Activated CD4-positive, alpha-beta T cell treated with anti-CD3 and anti-CD28 coated beads, Interleukin-2, amount 10 ng/mL, durations not matched to agents 24 days and 14 days (primary cell): ENCODE measurements around the gene ARMC12. TPM values are rescaled to one million over a fixed set of nuclear protein-coding genes. Genes with fewer than 3 reads are reported as not detected.

Experiments used
- DNase-seq: peaks from one replicate; pipeline ENCODE4 v3.0.0; 2022
- H3K27ac Mint-ChIP-seq: one replicate; pipeline ENCODE4 v1.8.0; 2022; ENCODE audit warnings: mild to moderate bottlenecking, mixed read lengths
- H3K27me3 Mint-ChIP-seq: one replicate; pipeline ENCODE4 v1.8.0; 2022; ENCODE audit warnings: mixed read lengths
- H3K36me3 Mint-ChIP-seq: one replicate; pipeline ENCODE4 v1.8.0; 2022; ENCODE audit warnings: low read depth, mild to moderate bottlenecking, mixed read lengths
- H3K4me1 Mint-ChIP-seq: one replicate; pipeline ENCODE4 v1.8.0; 2021; ENCODE audit warnings: mixed read lengths
- H3K4me3 Mint-ChIP-seq: one replicate; pipeline ENCODE4 v1.8.0; 2022; ENCODE audit warnings: mild to moderate bottlenecking, moderate library complexity, mixed read lengths
- H3K9me3 Mint-ChIP-seq: one replicate; pipeline ENCODE4 v1.8.0; 2021; ENCODE audit warnings: mixed read lengths
- intact Hi-C: fragments of 100-400 bp; cut with micrococcal nuclease; formaldehyde crosslinking; loops from one replicate; pipeline ENCODE4 v1.15.1; 2023
- total RNA-seq: library from RNA; stranded (reverse); gene quantifications from 2 replicates; pipeline ENCODE4 v1.2.3, GENCODE V29; 2022

The ARMC12 gene
- total RNA-seq, 1 donor from 2014 or later: 0.58 TPM

DNA sequence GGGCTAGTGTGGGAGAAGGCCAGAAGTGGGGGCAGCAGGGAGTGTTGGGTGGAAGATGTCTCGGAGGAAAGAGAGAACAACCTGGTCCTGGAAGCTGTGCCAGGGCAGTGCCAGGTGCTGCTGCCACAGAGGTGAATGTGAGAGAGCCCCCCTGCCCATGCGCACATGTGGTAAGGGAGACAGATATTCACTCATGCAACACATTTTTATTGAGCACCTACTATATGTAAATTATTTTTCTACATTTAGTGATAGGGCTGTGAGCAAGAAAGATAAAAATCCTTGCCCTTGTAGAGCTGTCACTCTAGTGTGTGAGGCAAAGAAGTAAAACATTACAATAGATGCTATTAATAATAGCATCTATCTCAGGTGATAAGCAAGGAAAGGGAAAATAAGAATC is 44.5 kb downstream of the ARMC12 start:
- no peak for DNase-seq
- Mint-ChIP-seq H3K36me3 (no peaks in the 10 kb centered on the region), H3K27me3 (peaks cover 35% of the 10 kb centered on the region), H3K4me1 (peaks cover 3% of the 10 kb centered on the region), H3K27ac (no peak overlapping the region), H3K9me3 (no peaks in the 10 kb centered on the region), H3K4me3 (no peak overlapping the region)
- intact Hi-C loops: no loop called here

DNA sequence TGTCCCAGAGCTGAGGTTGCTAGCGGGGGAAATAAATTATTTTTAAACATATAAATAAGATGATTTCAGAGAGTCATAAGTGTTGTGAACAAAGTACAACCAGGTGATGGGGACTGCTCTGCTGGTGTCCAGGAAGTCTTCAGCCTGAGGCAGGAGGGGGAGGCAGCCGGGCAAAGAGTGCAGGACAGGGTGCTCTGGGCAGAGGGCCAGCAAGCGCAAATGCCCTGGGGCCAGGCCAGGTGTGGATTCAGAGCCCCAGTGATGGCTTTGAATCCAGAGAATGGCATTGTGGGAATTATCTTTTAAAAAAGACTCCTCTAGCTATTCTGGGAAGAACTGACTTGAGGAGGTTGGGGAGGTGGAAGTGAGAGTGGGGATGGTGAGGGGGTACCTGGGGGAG is 45.6 kb downstream of the ARMC12 start:
- intact Hi-C loops: no loop called here
- H3K4me1 Mint-ChIP-seq: no peaks in the 10 kb centered on the region
- H3K9me3 Mint-ChIP-seq: no peaks in the 10 kb centered on the region
- no peaks in the 10 kb centered on the region for H3K36me3 Mint-ChIP-seq
- no peak overlapping the region for H3K27ac Mint-ChIP-seq
- peaks cover 37% of the 10 kb centered on the region for H3K27me3 Mint-ChIP-seq
- no peak for DNase-seq
- H3K4me3 Mint-ChIP-seq: no peak overlapping the region

DNA sequence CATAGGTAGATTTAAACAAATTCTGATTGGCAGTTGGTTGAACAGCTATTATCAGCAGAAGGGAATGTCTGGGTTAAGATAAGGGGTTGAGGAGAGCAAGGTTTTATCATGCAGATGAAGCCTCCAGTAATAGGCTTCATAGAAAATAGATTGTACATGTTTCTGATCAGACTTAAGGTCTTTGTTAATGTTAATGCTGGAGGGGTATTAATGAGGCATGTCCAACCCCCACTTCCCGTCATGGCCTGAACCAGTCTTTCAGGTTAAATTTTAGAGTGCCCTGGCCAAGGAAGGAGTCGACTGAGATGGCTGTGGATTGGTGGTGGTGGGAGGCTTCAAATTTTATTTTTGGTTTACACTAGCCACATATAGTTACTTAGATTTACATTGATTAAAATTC is 47.4 kb downstream of the ARMC12 start:
- no peaks in the 10 kb centered on the region for H3K4me1 Mint-ChIP-seq
- no peak overlapping the region for H3K27ac Mint-ChIP-seq
- H3K36me3 Mint-ChIP-seq: no peaks in the 10 kb centered on the region
- H3K9me3 Mint-ChIP-seq: no peaks in the 10 kb centered on the region
- H3K27me3 Mint-ChIP-seq: peaks cover 40% of the 10 kb centered on the region
- intact Hi-C loops: no loop called here
- no peak for DNase-seq
- H3K4me3 Mint-ChIP-seq: no peak overlapping the region

DNA sequence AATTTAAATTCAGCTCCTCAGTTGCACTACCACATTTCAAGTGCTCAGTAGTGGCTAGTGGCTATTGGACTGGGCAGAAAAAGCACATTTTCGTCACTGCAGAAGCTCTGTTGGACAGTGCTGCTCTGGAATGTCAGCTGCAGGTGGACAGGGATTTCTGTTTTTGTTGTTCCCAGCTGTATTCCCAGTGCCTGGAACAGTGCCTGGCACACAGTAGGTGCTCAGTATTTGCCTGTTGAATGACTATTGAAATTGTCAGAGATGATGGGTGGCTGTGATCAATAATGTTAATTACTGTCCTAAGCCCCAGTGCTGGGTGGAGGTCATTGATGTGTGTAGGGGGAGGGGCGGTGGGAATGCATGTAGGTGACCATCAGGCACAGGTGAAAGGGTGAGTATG is 49.4 kb downstream of the ARMC12 start:
- no peak for DNase-seq
- no peaks in the 10 kb centered on the region for H3K9me3 Mint-ChIP-seq
- H3K27ac Mint-ChIP-seq: no peak overlapping the region
- intact Hi-C loops: no loop called here
- no peaks in the 10 kb centered on the region for H3K4me1 Mint-ChIP-seq
- H3K4me3 Mint-ChIP-seq: no peak overlapping the region
- no peaks in the 10 kb centered on the region for H3K36me3 Mint-ChIP-seq
- peaks cover 36% of the 10 kb centered on the region for H3K27me3 Mint-ChIP-seq

DNA sequence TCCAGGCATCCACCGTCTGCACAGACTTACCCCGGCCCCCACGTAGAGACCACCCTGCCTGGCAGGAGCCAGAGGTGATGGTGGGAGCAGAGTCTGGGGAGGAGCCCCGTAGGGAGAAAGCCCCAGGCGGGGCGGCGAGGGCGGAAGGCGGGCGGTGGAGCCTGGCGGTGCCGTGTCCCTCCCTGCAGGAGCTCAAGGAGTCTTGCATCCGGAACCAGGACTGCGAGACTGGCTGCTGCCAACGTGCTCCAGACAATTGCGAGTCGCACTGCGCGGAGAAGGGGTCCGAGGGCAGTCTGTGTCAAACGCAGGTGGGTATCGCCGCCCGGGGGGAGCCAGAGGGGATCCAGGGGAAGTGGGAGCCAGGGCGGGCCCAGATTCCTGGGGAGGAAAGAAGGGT is 50.0 kb downstream of the ARMC12 start:
- Mint-ChIP-seq H3K27ac (no peak overlapping the region), H3K4me1 (no peaks in the 10 kb centered on the region), H3K36me3 (no peaks in the 10 kb centered on the region), H3K4me3 (no peak overlapping the region), H3K27me3 (peaks cover 35% of the 10 kb centered on the region), H3K9me3 (no peaks in the 10 kb centered on the region)
- intact Hi-C loops: no loop called here
- no peak for DNase-seq

DNA sequence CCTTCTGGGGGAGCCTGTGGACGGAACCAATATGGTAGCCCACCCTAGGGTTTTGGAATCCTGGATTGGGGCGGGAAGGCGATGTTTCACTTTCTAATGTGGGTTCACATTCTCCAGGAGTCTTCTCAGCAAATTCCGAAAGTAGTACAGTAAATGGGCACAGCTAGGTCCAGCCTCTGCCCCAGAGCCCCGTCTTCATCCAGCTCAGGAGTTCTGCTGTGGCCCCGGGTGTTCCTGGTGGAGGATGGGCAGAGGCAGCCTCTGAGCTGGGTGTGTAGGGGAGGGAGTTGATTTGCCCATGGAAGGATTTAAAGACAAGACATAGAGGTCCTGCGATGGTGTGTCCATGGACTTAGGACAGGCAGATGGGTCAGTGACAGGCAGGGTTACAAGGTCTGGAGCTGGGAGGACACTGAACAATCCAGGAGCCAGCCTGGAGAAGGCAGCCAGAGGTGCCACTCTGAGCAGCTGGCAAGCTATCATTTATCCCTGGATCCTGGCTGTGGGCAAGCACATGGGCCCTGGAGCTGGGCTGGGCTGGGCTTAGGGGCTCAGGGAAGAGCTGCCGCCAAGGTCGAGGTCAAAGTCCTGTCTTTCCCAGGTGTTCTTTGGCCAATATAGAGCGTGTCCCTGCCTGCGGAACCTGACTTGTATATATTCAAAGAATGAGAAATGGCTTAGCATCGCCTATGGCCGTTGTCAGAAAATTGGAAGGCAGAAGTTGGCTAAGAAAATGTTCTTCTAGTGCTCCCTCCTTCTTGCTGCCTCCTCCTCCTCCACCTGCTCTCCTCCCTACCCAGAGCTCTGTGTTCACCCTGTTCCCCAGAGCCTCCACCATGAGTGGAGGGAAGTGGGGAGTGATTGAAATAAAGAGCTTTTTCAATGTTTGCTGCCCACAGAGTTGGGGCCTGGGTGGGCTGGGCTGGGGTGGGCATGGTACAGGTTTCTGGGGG is 50.7 kb downstream of the ARMC12 start:
- Mint-ChIP-seq H3K27ac (no peak overlapping the region), H3K9me3 (no peaks in the 10 kb centered on the region), H3K27me3 (peaks cover 32% of the 10 kb centered on the region), H3K36me3 (no peaks in the 10 kb centered on the region), H3K4me3 (no peak overlapping the region), H3K4me1 (no peaks in the 10 kb centered on the region)
- DNase-seq: no peak
- intact Hi-C loops: no loop called here

DNA sequence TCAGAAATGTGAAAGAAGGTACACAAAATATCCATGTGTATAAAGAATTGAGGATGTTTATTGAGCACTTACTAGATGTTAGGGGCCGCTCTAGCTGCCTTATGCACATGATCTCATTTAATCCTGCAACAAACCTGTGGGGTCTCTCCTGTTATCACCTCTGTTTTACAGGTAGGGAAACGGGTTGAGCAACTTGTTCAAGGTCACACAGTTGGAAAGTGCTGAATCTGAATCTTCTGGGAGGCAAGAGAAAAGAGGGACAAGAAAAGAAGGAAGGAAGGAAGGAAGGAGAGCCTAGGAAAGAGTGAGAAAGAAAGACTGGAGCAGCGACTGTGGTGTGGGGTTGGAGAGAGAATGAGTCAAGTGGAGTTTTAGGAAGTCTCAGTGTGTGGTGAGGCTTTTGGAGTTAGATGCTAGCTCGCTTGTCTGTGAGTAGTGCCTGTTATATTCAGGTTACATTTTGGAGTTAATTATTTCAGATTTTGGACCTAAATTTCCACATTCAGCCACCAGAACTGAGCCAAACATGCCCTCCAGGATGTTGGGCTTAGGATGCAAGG is 51.7 kb downstream of the ARMC12 start:
- intact Hi-C loops: no loop called here
- no peaks in the 10 kb centered on the region for H3K4me1 Mint-ChIP-seq

DNA sequence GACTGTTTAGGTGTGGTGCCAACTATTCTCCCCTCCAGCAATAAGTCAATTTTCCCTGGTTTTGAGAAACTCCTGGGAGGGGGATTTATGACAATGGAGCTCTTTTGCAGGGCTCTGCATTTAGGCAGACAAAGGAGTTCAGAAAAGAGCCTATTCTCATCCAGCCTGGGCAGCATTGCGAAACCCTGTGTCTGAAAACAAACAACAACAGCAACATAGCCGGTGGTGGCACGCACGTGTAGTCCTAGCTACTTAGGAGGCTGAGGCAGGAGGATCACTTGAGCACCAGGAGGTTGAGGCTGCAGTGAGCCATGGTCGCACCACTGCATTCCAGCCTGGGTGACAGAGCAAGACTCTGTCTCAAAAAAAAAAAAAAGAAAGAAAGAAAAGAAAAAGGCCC is 53.9 kb downstream of the ARMC12 start:
- no peak overlapping the region for H3K27ac Mint-ChIP-seq
- H3K4me3 Mint-ChIP-seq: no peak overlapping the region
- H3K27me3 Mint-ChIP-seq: peaks cover 25% of the 10 kb centered on the region
- intact Hi-C loops: no loop called here
- no peaks in the 10 kb centered on the region for H3K4me1 Mint-ChIP-seq
- H3K36me3 Mint-ChIP-seq: no peaks in the 10 kb centered on the region
- no peak for DNase-seq
- H3K9me3 Mint-ChIP-seq: no peaks in the 10 kb centered on the region

More for the DNA sequence above, 51.7 kb downstream of the ARMC12 start:
- H3K4me3 Mint-ChIP-seq: no peak overlapping the region
- H3K9me3 Mint-ChIP-seq: no peaks in the 10 kb centered on the region
- H3K36me3 Mint-ChIP-seq: no peaks in the 10 kb centered on the region
- peaks cover 34% of the 10 kb centered on the region for H3K27me3 Mint-ChIP-seq
- DNase-seq: no peak
- H3K27ac Mint-ChIP-seq: no peak overlapping the region

DNA sequence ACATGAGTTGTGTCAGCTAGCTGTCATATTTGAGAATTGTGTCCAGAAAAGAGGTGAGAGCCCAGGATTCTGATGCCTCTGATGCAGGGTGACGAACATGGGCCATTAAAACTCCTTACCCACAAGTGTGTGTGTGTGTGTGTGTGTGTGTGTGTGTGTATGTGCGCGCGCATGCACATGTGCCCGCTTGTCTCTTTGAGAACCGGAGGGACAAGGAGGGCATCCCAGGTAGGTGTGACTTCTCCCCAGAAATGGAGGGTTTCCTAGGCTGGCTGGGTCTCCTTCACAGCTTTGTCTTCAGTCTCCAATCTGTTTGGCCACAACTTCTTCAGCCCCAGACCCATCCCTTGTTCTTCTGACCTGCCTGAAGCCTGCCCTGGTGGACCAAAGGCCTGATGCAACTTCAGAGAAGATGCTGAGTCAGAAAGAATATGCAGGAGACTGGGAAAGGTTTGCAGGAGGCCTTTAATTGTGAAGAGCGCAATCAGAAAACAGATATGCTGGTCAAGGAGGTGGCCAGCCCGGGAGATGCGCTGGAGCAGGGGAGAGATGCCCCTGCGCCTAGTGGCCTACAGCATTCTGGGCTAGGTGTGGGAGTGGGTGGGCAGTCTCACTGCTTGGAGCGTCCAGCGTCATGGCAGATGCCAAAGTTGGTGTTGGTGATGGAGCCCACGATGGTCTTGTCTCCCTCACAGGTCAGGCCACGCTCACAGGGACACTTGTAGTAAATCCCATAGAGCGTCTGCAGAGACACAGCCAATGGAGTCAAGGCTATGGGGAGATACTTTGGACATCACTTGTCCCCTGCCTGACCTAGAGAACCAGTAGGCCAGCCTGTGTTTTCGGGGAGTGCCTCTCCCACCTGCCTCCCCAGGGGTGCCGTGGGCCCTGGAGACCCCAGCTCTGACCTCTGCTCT is 58.0 kb downstream of the ARMC12 start:
- Mint-ChIP-seq H3K27ac (no peak overlapping the region), H3K27me3 (peaks cover 2% of the 10 kb centered on the region), H3K4me1 (no peaks in the 10 kb centered on the region), H3K9me3 (no peaks in the 10 kb centered on the region), H3K36me3 (no peaks in the 10 kb centered on the region), H3K4me3 (no peak overlapping the region)
- DNase-seq: no peak
- intact Hi-C loops: no loop called here

DNA sequence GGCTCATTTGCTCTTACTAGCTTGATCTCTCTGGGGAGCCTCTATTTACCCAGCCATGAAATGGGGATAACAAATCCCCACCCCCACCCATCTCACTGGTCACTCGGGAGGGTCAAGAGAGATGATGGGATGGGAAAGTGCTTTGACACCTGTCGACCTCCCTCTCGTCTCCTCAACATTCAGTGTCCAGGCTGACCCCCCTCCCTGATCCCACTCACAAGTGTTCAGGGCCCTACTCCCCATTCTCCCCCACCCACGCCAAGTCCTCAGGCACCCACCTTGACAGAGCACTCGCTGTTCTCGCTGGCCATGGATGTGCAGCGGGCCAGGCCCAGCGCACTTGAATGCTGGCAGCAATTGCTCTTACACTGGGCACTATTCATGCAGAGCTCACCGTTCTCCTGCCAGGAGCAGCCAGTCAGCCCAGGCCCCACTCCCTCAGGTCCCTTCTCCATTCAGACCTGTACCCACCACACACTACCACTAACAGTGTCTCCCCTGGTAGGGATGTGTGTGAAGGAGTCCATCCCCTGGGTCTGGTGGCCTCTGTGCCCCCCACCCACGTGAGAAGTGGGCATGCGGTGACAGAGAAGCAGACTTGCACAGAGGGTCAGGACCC is 58.7 kb downstream of the ARMC12 start:
- peaks cover 2% of the 10 kb centered on the region for H3K27me3 Mint-ChIP-seq
- H3K4me3 Mint-ChIP-seq: no peak overlapping the region
- H3K9me3 Mint-ChIP-seq: no peaks in the 10 kb centered on the region
- no peak overlapping the region for H3K27ac Mint-ChIP-seq
- no peak for DNase-seq
- intact Hi-C loops: no loop called here
- H3K36me3 Mint-ChIP-seq: no peaks in the 10 kb centered on the region
- H3K4me1 Mint-ChIP-seq: no peaks in the 10 kb centered on the region

DNA sequence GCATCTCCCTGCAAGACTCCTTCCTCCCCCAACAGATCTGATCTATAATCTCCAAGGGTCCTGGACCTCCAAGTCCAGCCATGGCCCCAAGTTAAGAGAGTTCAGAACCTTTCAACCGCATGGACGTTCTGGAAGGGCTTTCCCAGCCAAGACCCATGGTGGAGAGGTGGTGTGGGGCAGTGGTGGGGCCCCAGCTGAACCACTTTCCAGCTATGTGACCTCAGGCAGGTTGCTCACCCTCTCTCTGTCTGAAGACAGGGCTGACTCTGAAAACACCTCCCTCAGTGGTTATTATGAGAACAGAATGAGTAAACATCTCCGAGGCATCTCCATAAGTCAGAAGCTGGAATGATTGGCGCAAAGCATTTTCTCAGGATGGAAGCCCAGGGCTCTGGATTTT is 59.4 kb downstream of the ARMC12 start:
- intact Hi-C loops: no loop called here
- H3K27ac Mint-ChIP-seq: no peak overlapping the region
- peaks cover 2% of the 10 kb centered on the region for H3K27me3 Mint-ChIP-seq
- H3K36me3 Mint-ChIP-seq: no peaks in the 10 kb centered on the region
- no peak for DNase-seq
- no peaks in the 10 kb centered on the region for H3K9me3 Mint-ChIP-seq
- H3K4me3 Mint-ChIP-seq: no peak overlapping the region
- no peaks in the 10 kb centered on the region for H3K4me1 Mint-ChIP-seq

DNA sequence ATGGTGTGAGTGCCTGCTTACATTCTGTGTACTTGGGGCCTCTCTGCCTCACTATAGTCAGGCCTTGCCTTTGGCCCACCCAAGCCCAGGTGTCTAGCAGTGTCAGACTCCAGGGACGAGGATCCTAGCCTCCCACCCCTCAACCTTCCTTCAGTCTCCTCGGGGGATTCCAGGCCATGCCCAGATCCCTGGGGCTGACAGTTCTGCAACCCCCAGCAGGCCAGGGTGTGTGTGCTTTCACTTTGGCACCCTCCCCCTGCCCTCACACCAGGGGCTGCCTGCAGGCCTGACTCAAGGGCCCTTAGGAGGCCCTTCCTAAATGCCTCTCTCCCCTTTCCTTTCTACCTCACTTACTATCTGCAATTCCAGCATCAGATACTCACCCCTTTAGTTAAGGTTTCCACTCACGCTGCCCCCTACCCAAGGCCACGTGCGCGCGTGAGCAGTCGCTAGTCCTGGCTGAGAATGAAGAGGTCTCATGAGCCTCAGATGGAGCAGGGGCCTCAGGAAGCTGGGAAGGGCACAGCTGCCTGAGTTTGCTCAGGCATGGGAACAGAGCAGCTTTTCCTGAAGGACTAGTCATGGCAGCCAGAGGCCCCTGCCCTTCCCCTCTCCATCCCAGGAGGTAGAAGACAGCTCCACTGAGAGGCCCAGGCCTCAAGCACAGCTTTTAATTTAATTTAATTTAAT is 61.1 kb downstream of the ARMC12 start:
- no peaks in the 10 kb centered on the region for H3K36me3 Mint-ChIP-seq
- intact Hi-C loops: no loop called here
- H3K4me3 Mint-ChIP-seq: no peak overlapping the region
- H3K9me3 Mint-ChIP-seq: no peaks in the 10 kb centered on the region
- no peaks in the 10 kb centered on the region for H3K4me1 Mint-ChIP-seq
- no peaks in the 10 kb centered on the region for H3K27me3 Mint-ChIP-seq
- no peak for DNase-seq
- no peak overlapping the region for H3K27ac Mint-ChIP-seq
